Measurements from ENCODE around the gene PTPN22. TPM values are rescaled to one million over a fixed set of nuclear protein-coding genes. Genes with fewer than 3 reads are reported as not detected.

PTPN22 gene
- total and polyA plus RNA-seq, 7 donors = 0.71 to 4.4 (median 1.8) TPM

DNA sequence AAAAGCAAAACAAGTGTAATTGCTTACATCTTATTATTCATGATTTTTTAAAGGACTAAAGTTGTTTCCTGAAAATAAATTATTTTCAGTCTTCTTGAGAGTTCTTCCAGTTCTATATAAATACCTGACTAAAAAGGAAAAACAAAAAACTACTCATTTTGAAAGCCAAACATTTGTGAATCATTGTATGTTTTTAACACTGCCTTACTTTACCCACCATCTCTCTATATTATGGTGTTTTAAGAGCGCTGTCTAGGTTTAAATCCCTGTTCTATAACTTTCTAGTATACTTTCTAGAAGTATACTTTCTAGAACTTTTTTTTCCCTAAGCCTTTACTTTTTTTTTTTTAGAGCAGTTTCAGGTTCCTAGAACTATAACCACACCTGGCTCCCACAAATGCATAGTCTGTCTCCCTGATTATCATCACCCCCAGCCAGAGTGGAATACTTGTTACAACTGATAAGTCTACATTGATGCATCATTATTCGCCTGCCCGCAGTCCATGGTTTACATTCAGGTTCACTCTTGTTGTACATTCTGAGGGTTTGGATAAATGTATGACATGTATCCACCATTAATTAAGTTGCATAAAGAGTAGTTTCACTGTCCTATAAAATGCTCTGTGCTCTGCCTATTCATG is 69.0 kb downstream of the PTPN22 start:
- no peak for DNase-seq
- Histone ChIP-seq H3K9me3 (no peaks in the 10 kb centered on the region), H3K27me3 (no peaks in the 10 kb centered on the region), H3K4me1 (peaks cover 0 to 69% (median 46%) of the 10 kb centered on the region in 4 donors), H3K36me3 (peaks cover 0 to 5% (median 1%) of the 10 kb centered on the region in 4 donors), H3K4me3 (no peak overlapping the region), H3K27ac (no peak overlapping the region)
- TF ChIP-seq EP300 (IDR thresholded peaks at IDR 0.05) (no peak), POLR2AphosphoS5 (IDR thresholded peaks at IDR 0.05) (no peak)
- 96 to 97% methylated on average over 3 of the region's 3 CpGs for WGBS, 2 donors
- intact Hi-C loops (cut with DNase I) = no loop called here

DNA sequence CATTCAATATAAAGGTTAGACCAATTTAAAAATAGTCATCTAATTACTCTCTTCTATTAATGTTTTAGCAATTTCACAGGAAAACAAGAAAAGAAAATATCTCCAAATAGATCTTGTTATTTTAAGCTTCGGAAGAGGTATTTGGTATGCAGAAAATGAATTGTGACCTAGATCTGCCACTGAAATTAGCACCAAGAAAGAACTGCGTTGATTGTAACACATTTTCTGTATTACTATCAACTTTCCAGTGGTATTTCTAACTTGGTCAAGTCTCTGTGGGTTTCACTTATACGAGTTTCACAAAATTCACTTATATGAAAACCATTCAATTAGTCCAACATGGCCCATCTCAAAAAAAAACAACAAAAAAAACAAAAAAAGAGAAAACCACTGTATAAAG is 71.0 kb downstream of the PTPN22 start:
- TF ChIP-seq EP300 (IDR thresholded peaks at IDR 0.05) (no peak), POLR2AphosphoS5 (IDR thresholded peaks at IDR 0.05) (no peak), POLR2A (IDR thresholded peaks at IDR 0.05) (no peak)
- TF ChIP-seq, protein P1, sequence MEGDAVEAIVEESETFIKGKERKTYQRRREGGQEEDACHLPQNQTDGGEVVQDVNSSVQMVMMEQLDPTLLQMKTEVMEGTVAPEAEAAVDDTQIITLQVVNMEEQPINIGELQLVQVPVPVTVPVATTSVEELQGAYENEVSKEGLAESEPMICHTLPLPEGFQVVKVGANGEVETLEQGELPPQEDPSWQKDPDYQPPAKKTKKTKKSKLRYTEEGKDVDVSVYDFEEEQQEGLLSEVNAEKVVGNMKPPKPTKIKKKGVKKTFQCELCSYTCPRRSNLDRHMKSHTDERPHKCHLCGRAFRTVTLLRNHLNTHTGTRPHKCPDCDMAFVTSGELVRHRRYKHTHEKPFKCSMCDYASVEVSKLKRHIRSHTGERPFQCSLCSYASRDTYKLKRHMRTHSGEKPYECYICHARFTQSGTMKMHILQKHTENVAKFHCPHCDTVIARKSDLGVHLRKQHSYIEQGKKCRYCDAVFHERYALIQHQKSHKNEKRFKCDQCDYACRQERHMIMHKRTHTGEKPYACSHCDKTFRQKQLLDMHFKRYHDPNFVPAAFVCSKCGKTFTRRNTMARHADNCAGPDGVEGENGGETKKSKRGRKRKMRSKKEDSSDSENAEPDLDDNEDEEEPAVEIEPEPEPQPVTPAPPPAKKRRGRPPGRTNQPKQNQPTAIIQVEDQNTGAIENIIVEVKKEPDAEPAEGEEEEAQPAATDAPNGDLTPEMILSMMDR (IDR thresholded peaks at IDR 0.05) = no peak
- Histone ChIP-seq H3K27me3 (no peaks in the 10 kb centered on the region), H3K4me1 (peaks cover 0 to 69% (median 46%) of the 10 kb centered on the region in 4 donors), H3K9me3 (no peaks in the 10 kb centered on the region), H3K4me3 (no peak overlapping the region), H3K27ac (no peak overlapping the region), H3K36me3 (peaks cover 0 to 25% (median 5%) of the 10 kb centered on the region in 4 donors)
- intact Hi-C loops (cut with DNase I) = no loop called here
- DNase-seq = no peak
- 79 to 89% methylated on average over 3 of the region's 3 CpGs for WGBS, 2 donors

DNA sequence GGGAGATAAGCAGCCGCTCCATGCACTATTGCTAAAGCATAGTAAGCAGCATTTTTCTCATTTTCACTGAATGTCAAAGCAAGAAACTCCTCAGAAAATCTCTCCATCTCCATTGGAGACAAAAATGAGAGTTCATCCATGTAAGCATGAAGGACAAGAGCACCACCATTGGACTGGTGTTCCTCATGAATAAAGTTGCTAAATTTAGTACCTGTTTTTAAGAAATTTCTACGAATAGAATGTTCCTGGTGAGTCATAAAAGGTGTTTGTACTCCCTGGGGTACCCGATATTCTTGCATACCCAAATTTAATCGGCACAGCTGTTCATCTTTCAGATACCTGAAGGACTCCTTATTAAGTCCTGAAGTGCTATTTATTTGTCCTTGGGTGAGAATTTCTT is 74.0 kb downstream of the PTPN22 start:
- TF ChIP-seq EP300 (IDR thresholded peaks at IDR 0.05) = no peak
- TF ChIP-seq, protein P1 (IDR thresholded peaks at IDR 0.05) = no peak
- TF ChIP-seq POLR2AphosphoS5 (IDR thresholded peaks at IDR 0.05) = no peak
- TF ChIP-seq POLR2A (IDR thresholded peaks at IDR 0.05) = no peak
- intact Hi-C loops (cut with DNase I) = no loop called here
- 88 to 93% methylated on average over 4 of the region's 4 CpGs for WGBS, 2 donors
- Histone ChIP-seq H3K27ac (no peak overlapping the region), H3K4me3 (no peak overlapping the region), H3K27me3 (no peaks in the 10 kb centered on the region), H3K4me1 (peaks cover 0 to 51% (median 33%) of the 10 kb centered on the region in 4 donors), H3K36me3 (peaks cover 0 to 36% (median 5%) of the 10 kb centered on the region in 4 donors), H3K9me3 (no peaks in the 10 kb centered on the region)
- DNase-seq = no peak

DNA sequence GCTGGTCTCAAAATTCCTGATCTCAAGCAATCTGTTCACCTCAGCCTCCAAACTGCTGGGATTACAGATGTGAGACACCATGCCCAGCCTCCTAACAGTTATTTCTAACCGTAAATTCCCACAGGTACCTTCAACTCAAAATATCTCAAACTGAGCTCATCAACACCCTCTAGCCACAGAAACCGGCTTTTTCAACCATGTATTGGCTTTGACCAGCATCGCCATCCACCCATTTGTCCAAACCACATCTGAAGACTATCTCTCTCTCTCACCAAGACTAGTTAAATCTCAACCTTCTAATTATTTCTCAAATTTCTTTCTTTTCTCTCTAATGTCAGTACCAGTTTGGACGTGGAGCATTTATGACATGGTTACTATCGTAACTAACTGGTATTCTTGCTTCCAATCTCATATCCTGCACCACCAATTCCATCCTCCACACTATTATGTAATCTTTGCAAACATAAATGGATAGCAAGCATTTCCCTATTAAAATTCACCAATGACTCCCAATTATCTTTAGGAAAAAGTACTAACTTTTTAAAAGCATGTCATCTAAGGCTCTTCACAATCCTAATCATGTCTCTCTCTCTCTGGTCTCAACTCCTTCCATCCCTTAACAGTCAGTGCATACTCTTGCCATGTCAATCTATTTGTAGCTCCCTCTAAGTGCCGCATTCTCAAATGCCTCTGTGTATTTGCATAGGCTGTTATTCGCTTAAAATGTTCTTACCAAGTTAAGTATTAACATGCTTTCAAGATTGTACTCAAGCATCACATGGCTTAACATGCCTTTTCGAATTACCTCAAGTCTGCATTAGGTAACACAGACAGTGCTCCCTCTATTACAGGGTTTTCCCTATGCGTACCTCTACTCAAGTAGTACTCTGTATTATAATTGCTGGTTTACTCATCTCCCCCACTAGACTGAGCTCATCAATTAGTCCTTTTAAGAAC is 77.4 kb downstream of the PTPN22 start:
- Histone ChIP-seq H3K36me3 (peaks cover 0 to 36% (median 5%) of the 10 kb centered on the region in 4 donors), H3K4me3 (no peak overlapping the region), H3K9me3 (no peaks in the 10 kb centered on the region), H3K4me1 (peaks cover 0 to 36% (median 16%) of the 10 kb centered on the region in 4 donors), H3K27me3 (no peaks in the 10 kb centered on the region), H3K27ac (no peak overlapping the region)
- 58 to 81% methylated on average over 9 of the region's 9 CpGs for WGBS, 2 donors
- intact Hi-C loops (cut with DNase I) = no loop called here
- TF ChIP-seq POLR2AphosphoS5 (IDR thresholded peaks at IDR 0.05) = no peak
- TF ChIP-seq EP300 (IDR thresholded peaks at IDR 0.05) = no peak
- DNase-seq = no peak

DNA sequence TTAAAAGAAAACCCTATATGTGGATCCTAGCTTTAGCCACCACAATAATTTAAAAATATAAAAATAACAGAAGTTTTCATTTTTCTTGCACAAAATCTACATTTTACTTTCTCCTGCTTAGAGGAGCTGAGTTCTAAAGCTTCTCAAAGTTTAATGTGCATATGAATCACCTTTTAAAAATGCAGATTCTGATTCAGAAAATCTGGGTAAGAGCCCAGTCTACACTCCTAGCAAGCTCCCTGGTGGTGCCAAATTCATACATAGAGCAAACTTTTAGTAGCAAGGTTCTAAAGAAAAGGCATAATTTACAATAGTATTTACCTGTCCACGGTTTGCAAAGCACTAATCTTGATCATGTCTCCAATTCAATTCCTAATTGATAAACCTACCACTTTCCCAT is 78.5 kb downstream of the PTPN22 start:
- Histone ChIP-seq H3K27ac (no peak overlapping the region), H3K27me3 (no peaks in the 10 kb centered on the region), H3K4me3 (no peak overlapping the region), H3K4me1 (peaks cover 0 to 36% (median 18%) of the 10 kb centered on the region in 4 donors), H3K9me3 (no peaks in the 10 kb centered on the region), H3K36me3 (peaks cover 0 to 36% (median 5%) of the 10 kb centered on the region in 4 donors)
- DNase-seq = no peak
- TF ChIP-seq POLR2A (IDR thresholded peaks at IDR 0.05) (no peak), POLR2AphosphoS5 (IDR thresholded peaks at IDR 0.05) (no peak), EP300 (IDR thresholded peaks at IDR 0.05) (no peak)
- TF ChIP-seq, protein P1 (IDR thresholded peaks at IDR 0.05) = no peak
- intact Hi-C loops (cut with DNase I) = no loop called here
- 93 to 97% methylated on average over 1 of the region's 1 CpG for WGBS, 2 donors

Measured in sigmoid colon (tissue), 7 donors.